Measurements from ENCODE around the gene TRPC6.

The TRPC6 gene

GRCh38 chr11:101583251-101584128, at the start of gene TRPC6:
TSS of gene TRPC6 (minus strand) at chr11:101584007. CDS start at chr11:101583503, 504 bp downstream.
- no peak for DNase-seq (ENCODE audit: low spot score)

GRCh38 chr11:101620026-101620425, 36.2 kb upstream of the TRPC6 start:
- no peak for DNase-seq (ENCODE audit: low spot score)

GRCh38 chr11:101618709-101619108, 34.9 kb upstream of the TRPC6 start:
- DNase-seq (ENCODE audit: low spot score) = no peak

GRCh38 chr11:101617735-101618332, 34.0 kb upstream of the TRPC6 start:
- DNase-seq (ENCODE audit: low spot score) = no peak

GRCh38 chr11:101612481-101612880, 28.7 kb upstream of the TRPC6 start:
- no peak for DNase-seq (ENCODE audit: low spot score)

- DNase-seq (ENCODE audit: low spot score) = no peak
Measured at GRCh38 chr11:101600924-101601323, 17.1 kb upstream of the TRPC6 start.

GRCh38 chr11:101586965-101587364, 3.2 kb upstream of the TRPC6 start:
- no peak for DNase-seq (ENCODE audit: low spot score)

GRCh38 chr11:101584655-101585054, 848 bp upstream of the TRPC6 start:
- DNase-seq (ENCODE audit: low spot score) = no peak

GRCh38 chr11:101584129-101584515, 315 bp upstream of the TRPC6 start:
- no peak for DNase-seq (ENCODE audit: low spot score)

GRCh38 chr11:101582989-101583250, 887 bp downstream of the TRPC6 start:
- DNase-seq (ENCODE audit: low spot score) = no peak

GRCh38 chr11:101582236-101582988, 1.4 kb downstream of the TRPC6 start:
- no peak for DNase-seq (ENCODE audit: low spot score)

- no peak for DNase-seq (ENCODE audit: low spot score)
Measured at GRCh38 chr11:101577461-101577860, 6.3 kb downstream of the TRPC6 start.

GRCh38 chr11:101576456-101576855, 7.4 kb downstream of the TRPC6 start:
- DNase-seq (ENCODE audit: low spot score) = no peak

- no peak for DNase-seq (ENCODE audit: low spot score)
Measured at GRCh38 chr11:101574886-101575285, 8.9 kb downstream of the TRPC6 start.

- no peak for DNase-seq (ENCODE audit: low spot score)
Measured at GRCh38 chr11:101567071-101567470, 16.7 kb downstream of the TRPC6 start.

- DNase-seq (ENCODE audit: low spot score) = no peak
Measured at GRCh38 chr11:101566626-101567025, 17.2 kb downstream of the TRPC6 start.

- DNase-seq (ENCODE audit: low spot score) = no peak
Measured at GRCh38 chr11:101563166-101563565, 20.6 kb downstream of the TRPC6 start.

GRCh38 chr11:101555366-101555765, 28.4 kb downstream of the TRPC6 start:
- no peak for DNase-seq (ENCODE audit: low spot score)

- no peak for DNase-seq (ENCODE audit: low spot score)
Measured at GRCh38 chr11:101553891-101554292, 29.9 kb downstream of the TRPC6 start.

- DNase-seq (ENCODE audit: low spot score) = no peak
Measured at GRCh38 chr11:101552888-101553287, 30.9 kb downstream of the TRPC6 start.

- DNase-seq (ENCODE audit: low spot score) = no peak
Measured at GRCh38 chr11:101528541-101528940, 55.3 kb downstream of the TRPC6 start.

GRCh38 chr11:101523634-101524260, 60.1 kb downstream of the TRPC6 start:
- DNase-seq (ENCODE audit: low spot score) = no peak

GRCh38 chr11:101523193-101523592, 60.6 kb downstream of the TRPC6 start:
- DNase-seq (ENCODE audit: low spot score) = no peak

All from cerebellar cortex (tissue), 1 donor.